Pancreas (tissue), 10 donors: Measurements from ENCODE around the gene HYAL2. TPM values are rescaled to one million over a fixed set of nuclear protein-coding genes. Genes with fewer than 3 reads are reported as not detected.
"Not testable (repeated sequence)": the region's sequence is repeated elsewhere in the genome, so short reads cannot be mapped to it uniquely, and the experiment has no call there.

Experiments
- ATAC-seq, 4 donors: fragments of 200-7000 bp; cut with Tn5 transposase; one replicate each; pipeline versions ENCODE4 v1.8.0 to v1.9.1; 2020; ENCODE audit warnings: mild to moderate bottlenecking in 4 of 4, moderate library complexity in 4 of 4
- DNase-seq, 6 donors: peaks; one replicate each; pipeline ENCODE4 v3.0.0-alpha.2; 2020
- FAIRE-seq: peaks from 2 replicates; lab custom pipeline; 2012; peaks lifted over from hg19 to GRCh38; lab: Jason Lieb, UNC
- H3K27ac ChIP-seq, 4 donors: fragments of 200-600 bp; sonication (generic); 1 replicate in 3 of 4; 2 replicates in 1 of 4; pipeline versions ENCODE4 v1.5.0 to v1.8.0; 2020
- H3K27me3 ChIP-seq, 4 donors: fragments of 200-600 bp; one replicate each; pipeline ENCODE4 v1.8.0; 2021
- H3K36me3 ChIP-seq, 3 donors: fragments of 200-600 bp; sonication (generic) in 1 of 3; one replicate each; pipeline versions ENCODE4 v1.5.0 to v1.8.0; 2020 to 2021
- H3K4me1 ChIP-seq, 3 donors: fragments of 200-600 bp; one replicate each; pipeline ENCODE4 v1.8.0; 2021
- H3K4me3 ChIP-seq, 4 donors: fragments of 200-600 bp; sonication (generic) in 2 of 4; one replicate each; pipeline versions ENCODE4 v1.5.0 to v1.8.0; 2020 to 2021
- H3K9me3 ChIP-seq, 4 donors: fragments of 200-600 bp; one replicate each; pipeline ENCODE4 v1.8.0; 2021
- WGBS, 2 donors: extraction: QIAGEN DNeasy Blood & Tissue Kit; methylation state at CpG; one replicate each; pipeline ENCODE4 v1.1.7; 2013; 5-methylcytosine and 5-hydroxymethylcytosine counted together
- intact Hi-C, 3 donors: fragments of 100-400 bp; cut with DNase I; formaldehyde crosslinking; loops; one replicate each; pipeline versions ENCODE4 v1.11.1 to v1.14.2; 2022
- polyA plus RNA-seq, 2 donors: library from polyadenylated mRNA; stranded (reverse); fragments of 200-250 nt; gene quantifications; one replicate each; pipeline ENCODE4 v1.2.3, GENCODE V29; 2013
- total RNA-seq, 6 donors: library from RNA; stranded (reverse); fragmentation: NEBNext Ultra II Directional in 4 of 6; extraction: Animal tissue kit (Norgen Biotek cat#: 25700) in 4 of 6; gene quantifications; one replicate each; pipeline versions ENCODE4 v1.2.1 to v1.2.4, GENCODE V29; 2021 to 2023
- TF ChIP-seq, protein P1 (sequence below), 4 donors: fragments of 200-600 bp; sonication (generic) in 3 of 4; IDR thresholded peaks; one replicate each; pipeline versions ENCODE4 v1.5.0 to v1.8.0; 2021; ENCODE audit warnings: antibody characterized with exemption in 4 of 4
- donor health status: healthy with polysubstance abuse.
- donor health status: DM: no; HTN: no; CAD: no; lungs with moderate emphysema.
- donor health status: DM: no; HTN: no; CAD: no.
- donor health status: control.
- donor health status: control.
- donor health status: Bipolar disorder and iron deficiency.
- donor health status: DM: yes; HTN: yes; CAD: no.
- donor health status: DM: no; HTN: no; CAD: no.
- donor health status: DM: no; HTN: no; CAD: no.
- donor health status: DM: yes; HTN: yes; CAD: no.

The HYAL2 gene
- total and polyA plus RNA-seq, 8 donors = 6.3 to 39.5 (median 14.3) TPM

- no peak overlapping the region for H3K4me3 ChIP-seq
- intact Hi-C loops = no loop called here
- ATAC-seq (no peak), DNase-seq (peak in 1 of 6 donors; percentile 36), FAIRE-seq (no peak)
- no peak overlapping the region for H3K27ac ChIP-seq
- H3K4me1 ChIP-seq = peaks cover 0 to 8% (median 8%) of the 10 kb centered on the region in 3 donors
- WGBS, 2 donors = 96 to 98% methylated on average over 4 of the region's 4 CpGs
- TF ChIP-seq, protein P1, sequence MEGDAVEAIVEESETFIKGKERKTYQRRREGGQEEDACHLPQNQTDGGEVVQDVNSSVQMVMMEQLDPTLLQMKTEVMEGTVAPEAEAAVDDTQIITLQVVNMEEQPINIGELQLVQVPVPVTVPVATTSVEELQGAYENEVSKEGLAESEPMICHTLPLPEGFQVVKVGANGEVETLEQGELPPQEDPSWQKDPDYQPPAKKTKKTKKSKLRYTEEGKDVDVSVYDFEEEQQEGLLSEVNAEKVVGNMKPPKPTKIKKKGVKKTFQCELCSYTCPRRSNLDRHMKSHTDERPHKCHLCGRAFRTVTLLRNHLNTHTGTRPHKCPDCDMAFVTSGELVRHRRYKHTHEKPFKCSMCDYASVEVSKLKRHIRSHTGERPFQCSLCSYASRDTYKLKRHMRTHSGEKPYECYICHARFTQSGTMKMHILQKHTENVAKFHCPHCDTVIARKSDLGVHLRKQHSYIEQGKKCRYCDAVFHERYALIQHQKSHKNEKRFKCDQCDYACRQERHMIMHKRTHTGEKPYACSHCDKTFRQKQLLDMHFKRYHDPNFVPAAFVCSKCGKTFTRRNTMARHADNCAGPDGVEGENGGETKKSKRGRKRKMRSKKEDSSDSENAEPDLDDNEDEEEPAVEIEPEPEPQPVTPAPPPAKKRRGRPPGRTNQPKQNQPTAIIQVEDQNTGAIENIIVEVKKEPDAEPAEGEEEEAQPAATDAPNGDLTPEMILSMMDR (IDR thresholded peaks at IDR 0.05) = no peak
- no peaks in the 10 kb centered on the region for H3K9me3 ChIP-seq
- H3K36me3 ChIP-seq = no peaks in the 10 kb centered on the region
- H3K27me3 ChIP-seq = no peaks in the 10 kb centered on the region
Measured at GRCh38 chr3:50314816-50315215, 7.7 kb downstream of the HYAL2 start.

- no peaks in the 10 kb centered on the region for H3K27me3 ChIP-seq
- intact Hi-C loops = no loop called here
- FAIRE-seq (no peak), DNase-seq (no peak), ATAC-seq (no peak)
- H3K4me3 ChIP-seq = no peak overlapping the region
- H3K36me3 ChIP-seq = no peaks in the 10 kb centered on the region
- peaks cover 3 to 10% (median 10%) of the 10 kb centered on the region in 3 donors for H3K4me1 ChIP-seq
- WGBS, 2 donors = 83 to 89% methylated on average over 3 of the region's 3 CpGs
- H3K9me3 ChIP-seq = no peaks in the 10 kb centered on the region
- H3K27ac ChIP-seq = no peak overlapping the region
- TF ChIP-seq, protein P1 (IDR thresholded peaks at IDR 0.05) = no peak
Measured at GRCh38 chr3:50314342-50314741, 8.2 kb downstream of the HYAL2 start.

- ATAC-seq, H3K27ac ChIP-seq, H3K36me3 ChIP-seq, FAIRE-seq, H3K4me1 ChIP-seq, H3K9me3 ChIP-seq, DNase-seq, H3K27me3 ChIP-seq, H3K4me3 ChIP-seq, intact Hi-C loops: not testable (repeated sequence)
- WGBS, 2 donors = 92 to 93% methylated on average over 16 to 32 of the region's 32 CpGs
Measured at GRCh38 chr3:50312041-50312440, 10.5 kb downstream of the HYAL2 start.

DNA sequence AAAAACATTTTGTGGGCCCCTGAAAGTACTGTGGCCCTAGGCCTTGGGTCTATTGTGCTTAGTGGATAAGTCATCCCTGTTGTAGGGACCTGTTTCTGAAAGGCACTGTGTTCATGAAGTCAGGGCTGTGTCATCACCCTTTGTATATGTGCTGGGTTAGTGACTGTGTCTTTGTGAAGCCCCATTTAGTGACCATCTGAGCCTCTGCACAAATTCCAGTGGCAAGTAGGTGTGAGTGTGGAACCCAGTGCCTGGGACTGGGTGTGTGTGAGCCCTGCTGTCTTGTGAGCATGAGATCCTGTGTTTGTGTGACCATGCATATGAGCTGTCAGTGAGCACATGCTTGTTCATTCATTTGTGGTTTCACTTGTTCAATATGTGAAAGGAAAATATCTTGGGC, 17.9 kb downstream of the HYAL2 start:
- ATAC-seq = no peak
- no peaks in the 10 kb centered on the region for H3K9me3 ChIP-seq
- no peak for FAIRE-seq

DNA sequence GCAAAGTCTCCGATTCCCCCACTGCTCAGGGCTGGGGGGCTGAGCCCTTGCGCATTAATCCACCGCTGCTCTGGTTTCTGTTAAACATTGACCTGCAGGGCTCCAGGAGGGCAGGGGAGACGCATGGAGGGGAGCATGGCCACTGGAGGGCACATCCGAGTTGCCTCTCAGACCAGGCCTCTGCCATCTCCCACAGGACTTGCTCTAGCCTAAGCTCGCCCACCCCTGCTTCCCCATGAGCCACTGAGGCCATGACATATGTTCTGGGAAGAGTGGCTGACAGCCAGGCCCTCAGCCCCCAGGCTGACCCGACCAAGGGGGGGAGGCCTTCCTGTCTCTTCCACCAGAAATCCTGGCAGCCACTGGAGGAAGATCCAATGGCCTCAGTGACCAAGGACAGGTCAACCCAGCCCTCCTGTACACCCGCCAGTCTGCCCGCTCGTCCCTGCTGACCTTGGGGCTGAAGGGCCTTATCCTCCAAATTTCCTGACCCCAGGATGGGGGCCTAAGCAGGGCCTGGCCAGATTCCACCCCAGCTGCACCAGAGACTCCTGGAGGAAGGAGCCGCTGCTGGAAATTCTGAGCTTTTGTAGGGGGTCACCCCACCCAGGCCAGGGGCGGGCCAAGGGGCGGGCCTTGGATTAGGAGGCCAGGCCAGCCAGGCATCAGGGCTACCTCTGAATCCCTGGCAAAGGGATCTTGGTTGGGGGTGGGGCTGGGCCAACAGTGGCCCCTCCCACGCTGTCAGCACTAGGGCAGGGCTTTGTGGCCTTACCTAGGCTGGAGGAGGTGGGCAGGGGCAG, 19.3 kb downstream of the HYAL2 start, which contains the start of gene HYAL1:
HYAL1 (minus strand) TSS at position 562 of the 803 bp plus-strand sequence. CDS start 618 bp downstream, outside the sequence.
- ATAC-seq = peak in 3 of 4 donors; percentile 3 to 27 (median 23)
- H3K4me1 ChIP-seq = peaks cover 11 to 14% (median 11%) of the 10 kb centered on the region in 3 donors
- no peak for FAIRE-seq
- TF ChIP-seq, protein P1 (IDR thresholded peaks at IDR 0.05) = no peak
- intact Hi-C loops = no loop called here
- no peaks in the 10 kb centered on the region for H3K9me3 ChIP-seq
- peak in 5 of 6 donors; percentile 58 to 88 (median 73) for DNase-seq
- H3K4me3 ChIP-seq = peak within 1 kb of the TSS in 2 of 4 donors; percentile 18 to 26
- no peaks in the 10 kb centered on the region for H3K36me3 ChIP-seq
- H3K27ac ChIP-seq = peak within 1 kb of the TSS; percentile 58 to 78 (median 70)
- 45 to 52% methylated on average over 14 of the region's 14 CpGs for WGBS, 2 donors
- no peaks in the 10 kb centered on the region for H3K27me3 ChIP-seq

More for the DNA sequence above, 17.9 kb downstream of the HYAL2 start:
- Histone ChIP-seq H3K27me3 (no peaks in the 10 kb centered on the region), H3K36me3 (no peaks in the 10 kb centered on the region), H3K27ac (no peak overlapping the region), H3K4me1 (peaks cover 8 to 12% (median 8%) of the 10 kb centered on the region in 3 donors), H3K4me3 (no peak overlapping the region)
- DNase-seq = no peak
- intact Hi-C loops = no loop called here
- TF ChIP-seq, protein P1 (IDR thresholded peaks at IDR 0.05) = no peak
